Panc1 (cell line): ENCODE data around the gene INF2.

Experiments
- CTCF ChIP-seq: fragments of 450-650 bp; IDR thresholded peaks from 2 replicates; pipeline ENCODE4 v1.5.1; 2017; ENCODE audit warnings: mild to moderate bottlenecking
- POLR2AphosphoS5 ChIP-seq: IDR thresholded peaks from 2 replicates; pipeline ENCODE4 v1.6.1; 2012; ENCODE audit warnings: mild to moderate bottlenecking, low read depth, low read length, moderate library complexity
- SIN3A ChIP-seq: IDR thresholded peaks from 2 replicates; pipeline ENCODE4 v1.6.1; 2012; ENCODE audit warnings: low read depth, mild to moderate bottlenecking, low read length, moderate library complexity, borderline replicate concordance; ENCODE audit not compliant: insufficient read depth

GRCh38 chr14:104742586-104743455, 53.4 kb downstream of the INF2 start:
- no peak for TF ChIP-seq CTCF
- TF ChIP-seq SIN3A, result no peak
- TF ChIP-seq POLR2AphosphoS5, result no peak
